Measurements from ENCODE around the gene DRG1. TPM values are rescaled to one million over a fixed set of nuclear protein-coding genes. Genes with fewer than 3 reads are reported as not detected.

DRG1 gene
- total and polyA plus RNA-seq, 2 of the 4 experiments (the other 2 are of a cell fraction), result 54.8 to 141 TPM

- ATAC-seq (ENCODE audit: low read depth), result no peak
- dilution Hi-C loops (cut with HindIII; ENCODE audit: low sequenced_read_pairs, unreplicated experiment), result no loop called here
- CTCF ChIA-PET, result no interaction called here
These were observed 37.7 kb upstream of the DRG1 start for GRCh38 chr22:31361743-31362142.

More at GRCh38 chr22:31361743-31362142, 37.7 kb upstream of the DRG1 start:
- POLR2A ChIA-PET (ENCODE audit: unreplicated experiment), result no interaction called here
- no peaks in the 10 kb centered on the region for H4K20me1 ChIP-seq (ENCODE audit: insufficient read depth, low read length)
- H4K5ac ChIP-seq (ENCODE audit: low read depth, low read length), result no peak overlapping the region
- H3K9ac ChIP-seq (ENCODE audit: low read depth, low read length), result no peak overlapping the region
- H2AFZ ChIP-seq (replicated peaks; ENCODE audit: low read length, poor library complexity), result no peak overlapping the region
- no peak overlapping the region for H3K4ac ChIP-seq (ENCODE audit: low read depth, low read length)
- H2BK120ac ChIP-seq (ENCODE audit: low read depth, low read length), result no peak overlapping the region
- in situ Hi-C loops (cut with MboI; ENCODE audit: low sequenced_read_pairs) (no loop called here), intact Hi-C loops (cut with micrococcal nuclease) (no loop called here)
- H3K18ac ChIP-seq (ENCODE audit: low read depth, low read length), result no peak overlapping the region
- BruUV-seq (replicated peaks), result no TSS peak
- H3K27ac ChIP-seq (ENCODE audit: insufficient read depth, low read length), result no peak overlapping the region
- H2BK15ac ChIP-seq (ENCODE audit: low read depth, low read length), result no peak overlapping the region
- H3K36me3 ChIP-seq (ENCODE audit: control insufficient read depth, insufficient read depth, low read length), result no peaks in the 10 kb centered on the region
- H3K4me1 ChIP-seq (ENCODE audit: control insufficient read depth, insufficient read depth, low read length), result no peaks in the 10 kb centered on the region
- no peak overlapping the region for H2AK9ac ChIP-seq (replicated peaks; ENCODE audit: low read depth, low read length, poor library complexity)
- H3K14ac ChIP-seq (replicated peaks; ENCODE audit: low read depth, low read length), result no peak overlapping the region
- no peak overlapping the region for H2BK20ac ChIP-seq (ENCODE audit: low read depth, low read length)
- no peaks in the 10 kb centered on the region for H3K79me1 ChIP-seq (ENCODE audit: low read depth in 1 of 2, low read length in 2 of 2)
- H3K4me3 ChIP-seq (ENCODE audit: insufficient read depth, low read depth, low read length), result no peak overlapping the region
- no peak overlapping the region for H3K23ac ChIP-seq (ENCODE audit: low read depth, low read length)
- no peak overlapping the region for H4K91ac ChIP-seq (ENCODE audit: insufficient read depth, low read depth, low read length)
- TF ChIP-seq RFX5 (IDR thresholded peaks at IDR 0.05; ENCODE audit: low read depth, low read length), result no peak
- no CpG with 5 or more reads among the region's 1 CpG for WGBS, 2 experiments (ENCODE audit: extremely low coverage in 2 of 2, insufficient read length in 1 of 2)
- no peak for DNase-seq
- H3K4me2 ChIP-seq (ENCODE audit: low read depth, low read length), result no peak overlapping the region
- H3K56ac ChIP-seq (ENCODE audit: extremely low read depth, insufficient read depth, low read length), result no peak overlapping the region
- no peaks in the 10 kb centered on the region; the same call in none of the 2 replicates for H3K27me3 ChIP-seq (ENCODE audit: control insufficient read depth, insufficient read depth, low read length)
- no peaks in the 10 kb centered on the region for H3K9me1 ChIP-seq (ENCODE audit: insufficient read depth, low read length)
- no peak overlapping the region for H2BK5ac ChIP-seq (ENCODE audit: low read depth, low read length, poor library complexity, severe bottlenecking)
- no peaks in the 10 kb centered on the region for H3K9me3 ChIP-seq (ENCODE audit: control insufficient read depth, insufficient read depth, low read length)
- H2AK5ac ChIP-seq (ENCODE audit: low read depth, low read length), result no peak overlapping the region
- H4K8ac ChIP-seq (ENCODE audit: low read depth in 2 of 2, low read length in 2 of 2), result no peak overlapping the region
